HepG2 (cell line): Measurements from ENCODE around the gene TBC1D16. TPM values are rescaled to one million over a fixed set of nuclear protein-coding genes. Genes with fewer than 3 reads are reported as not detected.
A peak's percentile ranks its signal among the peaks of the same experiment; 100 is the strongest.

Experiments used
- GABPB1 ChIP-seq: IDR thresholded peaks from 2 replicates; pipeline ENCODE4 v1.6.1; 2016; ENCODE audit warnings: mild to moderate bottlenecking, missing genetic modification reagents, moderate library complexity, missing compliant biosample characterization
- KLF12 ChIP-seq: sonication (generic); formaldehyde crosslinking; IDR thresholded peaks from 2 replicates; pipeline ENCODE4 v1.4.0; 2020; ENCODE audit warnings: missing genetic modification reagents, borderline replicate concordance
- MED1 ChIP-seq: sonication (generic); formaldehyde crosslinking; IDR thresholded peaks from 2 replicates; pipeline ENCODE4 v1.4.0; 2020; ENCODE audit warnings: missing genetic modification reagents
- MEF2D ChIP-seq: sonication (generic); formaldehyde crosslinking; IDR thresholded peaks from 2 replicates; pipeline ENCODE4 v1.5.1; 2020; ENCODE audit warnings: mild to moderate bottlenecking, missing genetic modification reagents
- MYPOP ChIP-seq: sonication (generic); formaldehyde crosslinking; IDR thresholded peaks from 2 replicates; pipeline ENCODE4 v1.8.1; 2023; ENCODE audit warnings: mild to moderate bottlenecking, moderate library complexity, missing genetic modification reagents
- PAX8 ChIP-seq: sonication (generic); formaldehyde crosslinking; IDR thresholded peaks from 2 replicates; pipeline ENCODE4 v1.8.0; 2022; ENCODE audit warnings: mild to moderate bottlenecking, missing genetic modification reagents, borderline replicate concordance
- SAP130 ChIP-seq: IDR thresholded peaks from 2 replicates; pipeline ENCODE4 v1.6.1; 2016; ENCODE audit warnings: low read depth
- SKI ChIP-seq: fragments of 450-650 bp; IDR thresholded peaks from one replicate; pipeline ENCODE4 v1.6.1; 2018; ENCODE audit warnings: mild to moderate bottlenecking; ENCODE audit not compliant: partially characterized antibody
- SNAPC5 ChIP-seq: sonication (generic); formaldehyde crosslinking; IDR thresholded peaks from 2 replicates; pipeline ENCODE4 v1.8.1; 2023; ENCODE audit warnings: mild to moderate bottlenecking, missing genetic modification reagents, borderline replicate concordance
- ZMAT3 ChIP-seq: sonication (generic); formaldehyde crosslinking; conservative IDR thresholded peaks from 2 replicates; pipeline ENCODE4 v1.7.0; 2021; ENCODE audit warnings: missing genetic modification reagents
- ZNF317 ChIP-seq: sonication (generic); formaldehyde crosslinking; IDR thresholded peaks from 2 replicates; pipeline ENCODE4 v1.5.0; 2020; ENCODE audit warnings: mild to moderate bottlenecking, missing genetic modification reagents
- ZNF530 ChIP-seq: sonication (generic); formaldehyde crosslinking; IDR thresholded peaks from 2 replicates; pipeline ENCODE4 v1.5.0; 2020; ENCODE audit warnings: low read depth, mild to moderate bottlenecking, missing genetic modification reagents
- ZNF549 ChIP-seq: sonication (generic); formaldehyde crosslinking; IDR thresholded peaks from 2 replicates; pipeline ENCODE4 v1.5.0; 2020; ENCODE audit warnings: missing genetic modification reagents
- ZNF567 ChIP-seq: sonication (generic); formaldehyde crosslinking; IDR thresholded peaks from 2 replicates; pipeline ENCODE4 v1.8.1; 2023; ENCODE audit warnings: mild to moderate bottlenecking, missing genetic modification reagents, borderline replicate concordance
- ZNF83 ChIP-seq: sonication (generic); formaldehyde crosslinking; IDR thresholded peaks from 2 replicates; pipeline ENCODE4 v1.4.0; 2020; ENCODE audit warnings: missing genetic modification reagents, mild to moderate bottlenecking, borderline replicate concordance
- polyA plus RNA-seq, 8 experiments: library from polyadenylated mRNA; depleted of rRNA in 3 of 8; stranded (reverse) in 7 of 8; unstranded in 1 of 8; fragments of >200 nt; fragmentation: Illumina TruSeq in 4 of 8; extraction: Trizol in 4 of 8; gene quantifications; 2 replicates each; pipeline versions ENCODE4 v1.2.1 to v1.2.3, GENCODE V29; 2011 to 2016; ENCODE audit warnings: low read depth in 4 of 8, missing spikeins in 1 of 8, mixed read lengths in 1 of 8; ENCODE audit not compliant: insufficient read depth in 1 of 8
- total RNA-seq, 5 experiments: library from RNA; depleted of rRNA; stranded (reverse); fragments of >200 nt; fragmentation: Illumina TruSeq; extraction: Trizol; gene quantifications; 2 replicates each; pipeline ENCODE4 v1.2.3, GENCODE V29; 2016; ENCODE audit warnings: low read depth in 1 of 5
- TF ChIP-seq, protein P1 (sequence below): sonication (generic); formaldehyde crosslinking; IDR thresholded peaks from 2 replicates; pipeline ENCODE4 v1.4.0; 2020; ENCODE audit warnings: missing genetic modification reagents, borderline replicate concordance
- TF ChIP-seq, protein P2 (sequence below): conservative IDR thresholded peaks from 2 replicates; pipeline ENCODE4 v1.6.1; 2018; ENCODE audit warnings: missing genetic modification reagents
- TF ChIP-seq, protein P3 (sequence below): sonication (generic); formaldehyde crosslinking; IDR thresholded peaks from 2 replicates; pipeline ENCODE4 v1.5.1; 2020; ENCODE audit warnings: mild to moderate bottlenecking, missing genetic modification reagents, moderate library complexity
- TF ChIP-seq, protein P4 (sequence below): sonication (generic); formaldehyde crosslinking; IDR thresholded peaks from 2 replicates; pipeline ENCODE4 v1.4.0; 2020; ENCODE audit warnings: missing genetic modification reagents

The TBC1D16 gene
- total and polyA plus RNA-seq, 2 of the 13 experiments (the other 11 are each of a cell fraction or from before 2014, with no cell fraction given), result 14.9 to 24.9 TPM

- TF ChIP-seq, protein P1, sequence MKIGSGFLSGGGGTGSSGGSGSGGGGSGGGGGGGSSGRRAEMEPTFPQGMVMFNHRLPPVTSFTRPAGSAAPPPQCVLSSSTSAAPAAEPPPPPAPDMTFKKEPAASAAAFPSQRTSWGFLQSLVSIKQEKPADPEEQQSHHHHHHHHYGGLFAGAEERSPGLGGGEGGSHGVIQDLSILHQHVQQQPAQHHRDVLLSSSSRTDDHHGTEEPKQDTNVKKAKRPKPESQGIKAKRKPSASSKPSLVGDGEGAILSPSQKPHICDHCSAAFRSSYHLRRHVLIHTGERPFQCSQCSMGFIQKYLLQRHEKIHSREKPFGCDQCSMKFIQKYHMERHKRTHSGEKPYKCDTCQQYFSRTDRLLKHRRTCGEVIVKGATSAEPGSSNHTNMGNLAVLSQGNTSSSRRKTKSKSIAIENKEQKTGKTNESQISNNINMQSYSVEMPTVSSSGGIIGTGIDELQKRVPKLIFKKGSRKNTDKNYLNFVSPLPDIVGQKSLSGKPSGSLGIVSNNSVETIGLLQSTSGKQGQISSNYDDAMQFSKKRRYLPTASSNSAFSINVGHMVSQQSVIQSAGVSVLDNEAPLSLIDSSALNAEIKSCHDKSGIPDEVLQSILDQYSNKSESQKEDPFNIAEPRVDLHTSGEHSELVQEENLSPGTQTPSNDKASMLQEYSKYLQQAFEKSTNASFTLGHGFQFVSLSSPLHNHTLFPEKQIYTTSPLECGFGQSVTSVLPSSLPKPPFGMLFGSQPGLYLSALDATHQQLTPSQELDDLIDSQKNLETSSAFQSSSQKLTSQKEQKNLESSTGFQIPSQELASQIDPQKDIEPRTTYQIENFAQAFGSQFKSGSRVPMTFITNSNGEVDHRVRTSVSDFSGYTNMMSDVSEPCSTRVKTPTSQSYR (CRISPR knock-in tag), result no peak
- TF ChIP-seq GABPB1 (CRISPR knock-in tag) (no peak), ZMAT3 (no peak), PAX8 (CRISPR knock-in tag) (peak; percentile 28; the same call in 1 of the 2 replicates), SAP130 (no peak), ZNF83 (CRISPR knock-in tag) (no peak), ZNF549 (CRISPR knock-in tag) (no peak), SNAPC5 (CRISPR knock-in tag) (no peak), ZNF530 (CRISPR knock-in tag) (no peak), MEF2D (no peak), MED1 (CRISPR knock-in tag) (no peak), ZNF317 (CRISPR knock-in tag) (no peak), MYPOP (CRISPR knock-in tag) (no peak), ZNF567 (CRISPR knock-in tag) (no peak), KLF12 (CRISPR knock-in tag) (no peak), SKI (no peak)
- TF ChIP-seq, protein P2, sequence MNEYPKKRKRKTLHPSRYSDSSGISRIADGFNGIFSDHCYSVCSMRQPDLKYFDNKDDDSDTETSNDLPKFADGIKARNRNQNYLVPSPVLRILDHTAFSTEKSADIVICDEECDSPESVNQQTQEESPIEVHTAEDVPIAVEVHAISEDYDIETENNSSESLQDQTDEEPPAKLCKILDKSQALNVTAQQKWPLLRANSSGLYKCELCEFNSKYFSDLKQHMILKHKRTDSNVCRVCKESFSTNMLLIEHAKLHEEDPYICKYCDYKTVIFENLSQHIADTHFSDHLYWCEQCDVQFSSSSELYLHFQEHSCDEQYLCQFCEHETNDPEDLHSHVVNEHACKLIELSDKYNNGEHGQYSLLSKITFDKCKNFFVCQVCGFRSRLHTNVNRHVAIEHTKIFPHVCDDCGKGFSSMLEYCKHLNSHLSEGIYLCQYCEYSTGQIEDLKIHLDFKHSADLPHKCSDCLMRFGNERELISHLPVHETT, result no peak
- TF ChIP-seq, protein P3, sequence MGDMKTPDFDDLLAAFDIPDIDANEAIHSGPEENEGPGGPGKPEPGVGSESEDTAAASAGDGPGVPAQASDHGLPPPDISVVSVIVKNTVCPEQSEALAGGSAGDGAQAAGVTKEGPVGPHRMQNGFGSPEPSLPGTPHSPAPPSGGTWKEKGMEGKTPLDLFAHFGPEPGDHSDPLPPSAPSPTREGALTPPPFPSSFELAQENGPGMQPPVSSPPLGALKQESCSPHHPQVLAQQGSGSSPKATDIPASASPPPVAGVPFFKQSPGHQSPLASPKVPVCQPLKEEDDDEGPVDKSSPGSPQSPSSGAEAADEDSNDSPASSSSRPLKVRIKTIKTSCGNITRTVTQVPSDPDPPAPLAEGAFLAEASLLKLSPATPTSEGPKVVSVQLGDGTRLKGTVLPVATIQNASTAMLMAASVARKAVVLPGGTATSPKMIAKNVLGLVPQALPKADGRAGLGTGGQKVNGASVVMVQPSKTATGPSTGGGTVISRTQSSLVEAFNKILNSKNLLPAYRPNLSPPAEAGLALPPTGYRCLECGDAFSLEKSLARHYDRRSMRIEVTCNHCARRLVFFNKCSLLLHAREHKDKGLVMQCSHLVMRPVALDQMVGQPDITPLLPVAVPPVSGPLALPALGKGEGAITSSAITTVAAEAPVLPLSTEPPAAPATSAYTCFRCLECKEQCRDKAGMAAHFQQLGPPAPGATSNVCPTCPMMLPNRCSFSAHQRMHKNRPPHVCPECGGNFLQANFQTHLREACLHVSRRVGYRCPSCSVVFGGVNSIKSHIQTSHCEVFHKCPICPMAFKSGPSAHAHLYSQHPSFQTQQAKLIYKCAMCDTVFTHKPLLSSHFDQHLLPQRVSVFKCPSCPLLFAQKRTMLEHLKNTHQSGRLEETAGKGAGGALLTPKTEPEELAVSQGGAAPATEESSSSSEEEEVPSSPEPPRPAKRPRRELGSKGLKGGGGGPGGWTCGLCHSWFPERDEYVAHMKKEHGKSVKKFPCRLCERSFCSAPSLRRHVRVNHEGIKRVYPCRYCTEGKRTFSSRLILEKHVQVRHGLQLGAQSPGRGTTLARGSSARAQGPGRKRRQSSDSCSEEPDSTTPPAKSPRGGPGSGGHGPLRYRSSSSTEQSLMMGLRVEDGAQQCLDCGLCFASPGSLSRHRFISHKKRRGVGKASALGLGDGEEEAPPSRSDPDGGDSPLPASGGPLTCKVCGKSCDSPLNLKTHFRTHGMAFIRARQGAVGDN (CRISPR knock-in tag), result no peak; the same call in 1 of the 2 replicates
- TF ChIP-seq, protein P4, sequence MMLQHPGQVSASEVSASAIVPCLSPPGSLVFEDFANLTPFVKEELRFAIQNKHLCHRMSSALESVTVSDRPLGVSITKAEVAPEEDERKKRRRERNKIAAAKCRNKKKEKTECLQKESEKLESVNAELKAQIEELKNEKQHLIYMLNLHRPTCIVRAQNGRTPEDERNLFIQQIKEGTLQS (CRISPR knock-in tag), result no peak
Observed at GRCh38 chr17:79989106-79989835, 46.4 kb downstream of the TBC1D16 start (continued).
